ENCODE results near the gene NSD2.

- TF ChIP-seq CTCF (conservative IDR thresholded peaks at IDR 0.05 in 1 of 2, IDR thresholded peaks at IDR 0.05 in 1 of 2; ENCODE audit: extremely low read depth in 1 of 2, insufficient read depth in 1 of 2, low read depth in 1 of 2, low read length in 2 of 2) (no peak), EZH2 (IDR thresholded peaks at IDR 0.05; ENCODE audit: borderline replicate concordance, low read length) (no peak)
Measured at GRCh38 chr4:1990676-1991075, 119.5 kb downstream of the NSD2 start.
